ENCODE results near the gene OR9Q1. TPM values are rescaled to one million over a fixed set of nuclear protein-coding genes. Genes with fewer than 3 reads are reported as not detected.

OR9Q1 gene
- total and polyA plus RNA-seq, 2 of the 4 experiments (the other 2 are of a cell fraction): not detected

GRCh38 chr11:58034471-58034870, 10.8 kb downstream of the OR9Q1 start:
- H3K4me2 ChIP-seq (ENCODE audit: low read depth, low read length): no peak overlapping the region
- H3K18ac ChIP-seq (ENCODE audit: low read depth, low read length): no peak overlapping the region
- no peak overlapping the region for H4K91ac ChIP-seq (ENCODE audit: insufficient read depth, low read depth, low read length)
- no peak overlapping the region for H3K27ac ChIP-seq (ENCODE audit: insufficient read depth, low read length)
- peaks cover 11% of the 10 kb centered on the region; the same call in 1 of the 2 replicates for H3K9me1 ChIP-seq (ENCODE audit: insufficient read depth, low read length)
- no peak overlapping the region for H2BK5ac ChIP-seq (ENCODE audit: low read depth, low read length, poor library complexity, severe bottlenecking)
- in situ Hi-C loops (cut with MboI; ENCODE audit: low sequenced_read_pairs): no loop called here
- H2AK9ac ChIP-seq (replicated peaks; ENCODE audit: low read depth, low read length, poor library complexity): no peak overlapping the region
- no peak overlapping the region for H3K4ac ChIP-seq (ENCODE audit: low read depth, low read length)
- no TSS peak for BruUV-seq (replicated peaks)
- DNase-seq: no peak
- peaks cover 3% of the 10 kb centered on the region for H3K4me1 ChIP-seq (ENCODE audit: control insufficient read depth, insufficient read depth, low read length)
- peaks cover 5% of the 10 kb centered on the region; the same call in 1 of the 2 replicates for H3K9me3 ChIP-seq (ENCODE audit: control insufficient read depth, insufficient read depth, low read length)
- intact Hi-C loops (cut with micrococcal nuclease): no loop called here
- WGBS, 2 experiments (ENCODE audit: extremely low coverage in 2 of 2, insufficient read length in 1 of 2): no CpG with 5 or more reads among the region's 2 CpGs
- ATAC-seq (ENCODE audit: low read depth): no peak
- H2AK5ac ChIP-seq (ENCODE audit: low read depth, low read length): no peak overlapping the region
- no peak overlapping the region for H2BK15ac ChIP-seq (ENCODE audit: low read depth, low read length)
- H4K5ac ChIP-seq (ENCODE audit: low read depth, low read length): no peak overlapping the region
- no peak overlapping the region for H3K23ac ChIP-seq (ENCODE audit: low read depth, low read length)
- no peak for TF ChIP-seq FOS (IDR thresholded peaks at IDR 0.05; ENCODE audit: low read depth, low read length)
- no peak for TF ChIP-seq RCOR1 (IDR thresholded peaks at IDR 0.05; ENCODE audit: insufficient replicate concordance, low read length)
- no peak for TF ChIP-seq RAD21 (IDR thresholded peaks at IDR 0.05; ENCODE audit: low read length)
- TF ChIP-seq BHLHE40 (IDR thresholded peaks at IDR 0.05; ENCODE audit: low read depth, low read length): no peak
- no peak for TF ChIP-seq CEBPB (IDR thresholded peaks at IDR 0.05; ENCODE audit: low read depth, low read length)
- no peak for TF ChIP-seq MAFK (IDR thresholded peaks at IDR 0.05; ENCODE audit: low read depth, low read length)
- TF ChIP-seq POLR2A (IDR thresholded peaks at IDR 0.05; ENCODE audit: low read depth, low read length): no peak
- no peak for TF ChIP-seq MXI1 (IDR thresholded peaks at IDR 0.05; ENCODE audit: borderline replicate concordance, low read depth, low read length)
- H2AFZ ChIP-seq (replicated peaks; ENCODE audit: low read length, poor library complexity): no peak overlapping the region
- no peaks in the 10 kb centered on the region for H3K36me3 ChIP-seq (ENCODE audit: control insufficient read depth, insufficient read depth, low read length)
- no peak overlapping the region for H4K8ac ChIP-seq (ENCODE audit: low read depth in 2 of 2, low read length in 2 of 2)
- no peak overlapping the region for H2BK120ac ChIP-seq (ENCODE audit: low read depth, low read length)
- H3K14ac ChIP-seq (replicated peaks; ENCODE audit: low read depth, low read length): no peak overlapping the region
- no peak overlapping the region for H3K56ac ChIP-seq (ENCODE audit: extremely low read depth, insufficient read depth, low read length)
- H2BK20ac ChIP-seq (ENCODE audit: low read depth, low read length): no peak overlapping the region
- H3K79me1 ChIP-seq (ENCODE audit: low read depth in 1 of 2, low read length in 2 of 2): no peaks in the 10 kb centered on the region
- H3K4me3 ChIP-seq (ENCODE audit: insufficient read depth, low read depth, low read length): no peak overlapping the region
- H4K20me1 ChIP-seq (ENCODE audit: insufficient read depth, low read length): no peaks in the 10 kb centered on the region
- no peaks in the 10 kb centered on the region for H3K27me3 ChIP-seq (ENCODE audit: control insufficient read depth, insufficient read depth, low read length)
- no peak overlapping the region for H3K9ac ChIP-seq (ENCODE audit: low read depth, low read length)
- POLR2A ChIA-PET (ENCODE audit: unreplicated experiment): no interaction called here
- dilution Hi-C loops (cut with HindIII; ENCODE audit: low sequenced_read_pairs, unreplicated experiment): no loop called here
- CTCF ChIA-PET: no interaction called here
